ENCODE results near the gene ABHD2.

ABHD2 gene

DNA sequence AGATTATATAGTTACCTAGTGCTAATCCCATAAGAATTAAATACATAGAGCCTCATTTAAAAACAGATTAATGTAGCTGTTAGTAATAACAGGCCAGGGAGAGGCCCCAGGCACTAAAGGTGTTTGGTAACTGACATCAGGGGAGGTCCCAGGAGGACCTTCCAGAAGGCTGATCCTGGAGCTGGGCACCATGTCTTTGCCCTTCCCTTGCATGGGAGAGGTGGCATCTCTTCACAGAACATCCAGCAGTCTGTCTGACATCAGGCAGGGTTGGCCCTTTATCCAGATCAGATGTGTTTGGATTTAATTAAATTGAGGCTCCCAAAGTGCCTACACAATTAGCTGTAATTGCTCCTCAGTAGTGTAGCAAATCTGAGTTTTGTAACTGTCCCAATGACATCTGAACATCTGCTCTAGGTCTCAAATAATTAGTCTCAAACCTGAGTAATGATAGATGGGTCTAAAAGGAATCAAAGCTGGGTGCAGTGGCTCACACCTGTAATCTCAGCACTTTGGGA lies 80.1 kb downstream of the ABHD2 start:
- TF ChIP-seq, protein P1, sequence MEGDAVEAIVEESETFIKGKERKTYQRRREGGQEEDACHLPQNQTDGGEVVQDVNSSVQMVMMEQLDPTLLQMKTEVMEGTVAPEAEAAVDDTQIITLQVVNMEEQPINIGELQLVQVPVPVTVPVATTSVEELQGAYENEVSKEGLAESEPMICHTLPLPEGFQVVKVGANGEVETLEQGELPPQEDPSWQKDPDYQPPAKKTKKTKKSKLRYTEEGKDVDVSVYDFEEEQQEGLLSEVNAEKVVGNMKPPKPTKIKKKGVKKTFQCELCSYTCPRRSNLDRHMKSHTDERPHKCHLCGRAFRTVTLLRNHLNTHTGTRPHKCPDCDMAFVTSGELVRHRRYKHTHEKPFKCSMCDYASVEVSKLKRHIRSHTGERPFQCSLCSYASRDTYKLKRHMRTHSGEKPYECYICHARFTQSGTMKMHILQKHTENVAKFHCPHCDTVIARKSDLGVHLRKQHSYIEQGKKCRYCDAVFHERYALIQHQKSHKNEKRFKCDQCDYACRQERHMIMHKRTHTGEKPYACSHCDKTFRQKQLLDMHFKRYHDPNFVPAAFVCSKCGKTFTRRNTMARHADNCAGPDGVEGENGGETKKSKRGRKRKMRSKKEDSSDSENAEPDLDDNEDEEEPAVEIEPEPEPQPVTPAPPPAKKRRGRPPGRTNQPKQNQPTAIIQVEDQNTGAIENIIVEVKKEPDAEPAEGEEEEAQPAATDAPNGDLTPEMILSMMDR (IDR thresholded peaks at IDR 0.05; ENCODE audit: extremely low read depth, insufficient read depth, missing control alignments) = no peak
- in situ Hi-C loops (cut with MboI; ENCODE audit: low pct_unique_long_range_greater_than_20kb, low sequenced_read_pairs, unreplicated experiment) = no loop called here
- DNase-seq (ENCODE audit: low spot score) = no peak

DNA sequence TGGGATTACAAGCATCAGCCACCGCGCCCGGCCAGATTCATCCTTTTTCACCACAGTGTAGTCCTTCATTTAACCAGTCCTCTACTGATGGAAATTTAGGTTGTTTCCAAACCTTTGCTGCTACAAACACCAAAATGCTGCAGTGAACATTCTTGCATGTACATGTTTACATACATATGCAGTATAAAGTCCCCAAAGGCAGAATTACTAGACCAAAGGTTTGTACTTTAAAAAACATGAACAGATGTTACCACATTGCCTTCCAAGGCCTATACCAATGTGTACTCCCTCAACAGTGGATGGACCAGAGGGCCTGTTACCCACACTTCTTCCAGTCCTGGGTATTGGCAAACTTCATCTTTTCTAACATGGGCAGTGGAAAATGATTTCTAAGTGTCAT lies 82.1 kb downstream of the ABHD2 start:
- TF ChIP-seq, protein P1 (IDR thresholded peaks at IDR 0.05; ENCODE audit: extremely low read depth, insufficient read depth, missing control alignments) = no peak
- in situ Hi-C loops (cut with MboI; ENCODE audit: low pct_unique_long_range_greater_than_20kb, low sequenced_read_pairs, unreplicated experiment) = no loop called here

DNA sequence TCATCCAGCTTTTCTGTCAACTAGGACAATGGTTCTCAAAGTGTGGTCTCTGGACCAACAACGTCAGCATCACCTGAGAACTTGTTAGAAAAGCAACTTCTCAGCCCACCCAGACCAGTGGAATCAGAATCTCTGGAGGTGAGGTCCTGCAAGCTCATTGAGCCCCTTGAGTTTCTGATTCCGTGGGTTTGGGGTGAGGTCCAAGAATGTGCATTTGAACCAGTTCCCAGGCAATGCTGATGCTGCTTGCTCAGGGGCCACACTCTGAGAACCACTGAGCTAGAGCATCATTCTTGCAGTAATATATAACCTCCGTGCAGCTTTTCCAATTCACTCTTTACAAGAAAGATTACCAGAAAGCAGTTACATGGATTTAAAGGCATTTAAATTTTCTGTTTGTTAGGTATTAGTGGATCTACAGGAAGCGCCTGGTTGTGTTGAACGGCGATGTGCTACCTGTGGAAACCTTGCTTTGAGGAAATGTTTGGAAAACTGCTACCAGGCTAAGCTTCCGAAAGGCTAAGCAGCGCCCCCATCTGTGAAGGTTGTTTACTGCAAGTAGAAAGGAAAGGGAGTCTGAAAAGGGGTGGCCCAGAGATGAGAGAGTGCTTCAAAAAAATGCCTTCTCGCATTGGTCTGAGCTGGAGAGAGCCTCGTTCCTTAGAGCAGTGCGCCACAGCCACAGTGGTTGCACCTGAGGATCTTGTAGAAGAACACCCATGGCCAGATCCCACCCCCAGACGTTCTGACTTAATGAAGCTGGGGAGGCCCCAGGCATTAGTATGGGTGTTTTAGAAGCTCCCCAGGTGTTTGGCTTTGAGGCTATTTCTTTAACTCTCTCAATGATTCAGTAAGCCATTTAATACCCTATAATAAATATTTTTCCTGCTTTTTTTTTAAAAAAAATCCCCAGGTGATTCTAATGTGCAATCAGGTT lies 83.1 kb downstream of the ABHD2 start:
- in situ Hi-C loops (cut with MboI; ENCODE audit: low pct_unique_long_range_greater_than_20kb, low sequenced_read_pairs, unreplicated experiment) = no loop called here
- TF ChIP-seq, protein P1 (IDR thresholded peaks at IDR 0.05; ENCODE audit: extremely low read depth, insufficient read depth, missing control alignments) = peak; percentile 68
- no peak for DNase-seq (ENCODE audit: low spot score)

More for the DNA sequence above, 82.1 kb downstream of the ABHD2 start:
- no peak for DNase-seq (ENCODE audit: low spot score)

DNA sequence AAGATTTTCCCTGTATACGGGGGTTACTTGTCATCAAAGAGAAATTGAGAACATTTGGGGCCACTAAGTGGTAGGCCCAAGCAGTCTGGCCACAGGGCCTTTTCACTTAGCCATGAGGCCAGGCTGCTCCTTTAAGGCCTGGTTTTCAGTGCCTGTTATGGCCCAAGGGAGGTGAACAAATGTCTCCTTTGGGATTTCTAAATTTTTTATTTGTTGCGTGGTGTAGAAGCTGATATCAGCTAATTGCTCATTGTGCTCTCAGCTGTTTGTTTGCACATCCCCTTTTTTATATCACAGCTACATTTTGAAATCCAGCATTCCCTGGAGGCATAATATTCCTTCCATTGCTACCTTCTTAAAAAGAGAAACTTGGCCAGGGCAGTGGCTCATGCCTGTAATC lies 84.7 kb downstream of the ABHD2 start:
- no peak for DNase-seq (ENCODE audit: low spot score)
- TF ChIP-seq, protein P1 (IDR thresholded peaks at IDR 0.05; ENCODE audit: extremely low read depth, insufficient read depth, missing control alignments) = no peak
- in situ Hi-C loops (cut with MboI; ENCODE audit: low pct_unique_long_range_greater_than_20kb, low sequenced_read_pairs, unreplicated experiment) = no loop called here

DNA sequence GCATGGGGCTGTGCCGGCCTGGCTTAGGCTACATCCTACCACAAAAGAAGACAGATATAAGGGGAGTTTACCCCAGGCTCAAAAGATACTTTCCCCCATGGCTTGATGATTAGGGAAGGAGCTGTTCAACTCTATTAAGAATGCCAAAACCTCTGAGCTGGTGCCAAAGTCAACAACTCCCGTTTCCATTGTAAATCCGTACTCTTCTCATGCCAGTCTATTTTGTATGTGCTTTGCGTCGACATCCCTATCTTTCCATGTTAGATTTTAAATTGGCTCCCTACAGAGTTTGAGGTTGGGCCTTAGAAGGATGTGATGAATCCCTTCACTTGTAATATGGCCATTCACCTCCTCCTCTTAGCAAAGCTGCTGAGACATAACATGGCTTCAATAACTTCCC lies 86.2 kb downstream of the ABHD2 start:
- no peak for DNase-seq (ENCODE audit: low spot score)
- in situ Hi-C loops (cut with MboI; ENCODE audit: low pct_unique_long_range_greater_than_20kb, low sequenced_read_pairs, unreplicated experiment) = no loop called here
- TF ChIP-seq, protein P1 (IDR thresholded peaks at IDR 0.05; ENCODE audit: extremely low read depth, insufficient read depth, missing control alignments) = no peak

DNA sequence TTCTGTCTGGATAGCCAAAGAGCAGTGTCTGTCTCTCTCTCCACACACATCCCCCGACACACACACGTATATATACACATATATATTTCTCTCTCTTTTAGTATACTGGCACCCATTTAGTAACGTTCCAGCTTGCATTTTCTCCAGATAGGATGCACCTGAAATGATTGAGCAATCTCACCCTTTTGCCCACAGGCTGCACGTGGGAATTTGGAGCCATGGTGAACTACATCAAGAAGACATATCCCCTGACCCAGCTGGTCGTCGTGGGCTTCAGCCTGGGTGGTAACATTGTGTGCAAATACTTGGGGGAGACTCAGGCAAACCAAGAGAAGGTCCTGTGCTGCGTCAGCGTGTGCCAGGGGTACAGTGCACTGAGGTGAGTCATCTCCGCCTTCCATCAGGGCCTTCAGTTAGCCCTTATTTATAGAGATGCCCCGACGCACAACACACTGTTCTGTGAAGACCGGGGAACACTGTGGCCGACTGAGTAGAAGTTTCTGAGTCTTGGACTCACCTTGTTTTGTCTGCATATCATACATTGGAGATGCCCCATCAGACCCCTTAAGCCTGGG lies 87.4 kb downstream of the ABHD2 start:
- DNase-seq (ENCODE audit: low spot score) = no peak
- in situ Hi-C loops (cut with MboI; ENCODE audit: low pct_unique_long_range_greater_than_20kb, low sequenced_read_pairs, unreplicated experiment) = loop anchor here (5.0 to 25.0 kb wide), 2 partner anchors 118 to 263 kb away; partner anchors contain the start of gene MFGE8
- TF ChIP-seq, protein P1 (IDR thresholded peaks at IDR 0.05; ENCODE audit: extremely low read depth, insufficient read depth, missing control alignments) = no peak

Measured in GM13977 (cell line).